Measurements from ENCODE around the gene PLEKHA4. TPM values are rescaled to one million over a fixed set of nuclear protein-coding genes. Genes with fewer than 3 reads are reported as not detected.
A peak's percentile ranks its signal among the peaks of the same experiment; 100 is the strongest.
"Not testable (repeated sequence)": the region's sequence is repeated elsewhere in the genome, so short reads cannot be mapped to it uniquely, and the experiment has no call there.

The PLEKHA4 gene
- total and polyA plus RNA-seq, 9 of the 15 experiments (the other 6 are each of a cell fraction or from before 2014, with no cell fraction given): 0.07 to 30.8 (median 11.4) TPM

DNA sequence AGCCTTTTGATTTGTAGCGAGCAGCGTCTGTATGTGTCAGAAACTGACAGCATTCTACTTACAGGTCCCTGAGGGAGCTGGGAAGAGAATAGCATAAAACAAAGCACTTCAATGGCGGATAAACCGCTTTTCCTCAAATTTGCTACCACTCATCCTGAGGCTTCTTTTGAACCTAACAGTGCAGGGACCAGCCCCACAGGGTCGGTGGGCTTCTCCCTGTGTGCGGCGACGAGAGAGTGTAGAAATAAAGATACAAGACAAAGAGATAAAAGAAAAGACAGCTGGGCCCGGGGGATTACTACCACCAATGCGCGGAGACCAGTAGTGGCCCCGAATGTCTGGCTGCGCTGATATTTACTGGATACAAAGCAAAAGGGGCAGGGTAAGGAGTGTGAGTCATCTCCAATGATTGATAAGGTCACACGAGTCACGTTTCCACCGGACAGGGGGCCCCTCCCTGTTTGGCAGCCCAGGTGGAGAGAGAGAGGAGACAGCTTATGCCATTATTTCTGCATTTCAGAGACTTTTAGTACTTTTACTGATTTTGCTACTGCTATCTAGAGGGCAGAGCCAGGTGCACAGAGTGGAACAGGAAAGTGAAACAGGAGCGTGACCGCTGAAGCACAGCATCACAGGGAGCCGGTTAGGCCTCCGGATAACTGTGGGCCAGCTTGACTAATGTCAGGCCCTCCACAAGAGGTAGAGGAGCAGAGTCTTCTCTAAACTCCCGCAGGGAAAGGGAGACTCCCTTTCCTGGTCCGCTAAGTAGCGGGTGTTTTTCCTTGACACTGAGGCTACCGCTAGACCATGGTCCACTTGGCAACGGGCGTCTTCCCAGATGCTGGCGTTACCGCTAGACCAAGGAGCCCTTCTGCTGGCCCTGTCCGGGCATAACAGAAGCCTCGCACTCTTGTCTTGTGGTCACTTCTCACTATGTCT lies 7.9 kb upstream of the PLEKHA4 start:
- peak overlapping the region; percentile 91 to 92 for H3K9ac ChIP-seq (ENCODE audit: insufficient read depth in 1 of 2, low read depth in 2 of 2, low read length in 2 of 2)
- peak; percentile 52; the same call in 1 of the 2 replicates for TF ChIP-seq HEY1 (CRISPR knock-in tag; IDR thresholded peaks at IDR 0.05; ENCODE audit: borderline replicate concordance)
- peak; percentile 98 for TF ChIP-seq ILF3 (IDR thresholded peaks at IDR 0.05; ENCODE audit: borderline replicate concordance)
- TF ChIP-seq, protein P1, sequence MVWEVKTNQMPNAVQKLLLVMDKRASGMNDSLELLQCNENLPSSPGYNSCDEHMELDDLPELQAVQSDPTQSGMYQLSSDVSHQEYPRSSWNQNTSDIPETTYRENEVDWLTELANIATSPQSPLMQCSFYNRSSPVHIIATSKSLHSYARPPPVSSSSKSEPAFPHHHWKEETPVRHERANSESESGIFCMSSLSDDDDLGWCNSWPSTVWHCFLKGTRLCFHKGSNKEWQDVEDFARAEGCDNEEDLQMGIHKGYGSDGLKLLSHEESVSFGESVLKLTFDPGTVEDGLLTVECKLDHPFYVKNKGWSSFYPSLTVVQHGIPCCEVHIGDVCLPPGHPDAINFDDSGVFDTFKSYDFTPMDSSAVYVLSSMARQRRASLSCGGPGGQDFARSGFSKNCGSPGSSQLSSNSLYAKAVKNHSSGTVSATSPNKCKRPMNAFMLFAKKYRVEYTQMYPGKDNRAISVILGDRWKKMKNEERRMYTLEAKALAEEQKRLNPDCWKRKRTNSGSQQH (CRISPR knock-in tag; IDR thresholded peaks at IDR 0.05): peak; percentile 66; the same call in 1 of the 2 replicates
- TF ChIP-seq ZFP30 (CRISPR knock-in tag; IDR thresholded peaks at IDR 0.05; ENCODE audit: borderline replicate concordance): peak; percentile 5; the same call in 1 of the 2 replicates
- TF ChIP-seq, protein P2, sequence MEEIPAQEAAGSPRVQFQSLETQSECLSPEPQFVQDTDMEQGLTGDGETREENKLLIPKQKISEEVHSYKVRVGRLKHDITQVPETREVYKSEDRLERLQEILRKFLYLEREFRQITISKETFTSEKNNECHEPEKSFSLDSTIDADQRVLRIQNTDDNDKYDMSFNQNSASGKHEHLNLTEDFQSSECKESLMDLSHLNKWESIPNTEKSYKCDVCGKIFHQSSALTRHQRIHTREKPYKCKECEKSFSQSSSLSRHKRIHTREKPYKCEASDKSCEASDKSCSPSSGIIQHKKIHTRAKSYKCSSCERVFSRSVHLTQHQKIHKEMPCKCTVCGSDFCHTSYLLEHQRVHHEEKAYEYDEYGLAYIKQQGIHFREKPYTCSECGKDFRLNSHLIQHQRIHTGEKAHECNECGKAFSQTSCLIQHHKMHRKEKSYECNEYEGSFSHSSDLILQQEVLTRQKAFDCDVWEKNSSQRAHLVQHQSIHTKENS (CRISPR knock-in tag; IDR thresholded peaks at IDR 0.05): 0 out of 2 replicates have a peak, but pooled peaks have one; percentile 51
- TF ChIP-seq SMARCC2 (IDR thresholded peaks at IDR 0.05; ENCODE audit: low read depth): peak; percentile 84; the same call in 1 of the 2 replicates
- peak; percentile 70 for TF ChIP-seq CTBP1 (IDR thresholded peaks at IDR 0.05; ENCODE audit: borderline replicate concordance)
- TF ChIP-seq, protein P3, sequence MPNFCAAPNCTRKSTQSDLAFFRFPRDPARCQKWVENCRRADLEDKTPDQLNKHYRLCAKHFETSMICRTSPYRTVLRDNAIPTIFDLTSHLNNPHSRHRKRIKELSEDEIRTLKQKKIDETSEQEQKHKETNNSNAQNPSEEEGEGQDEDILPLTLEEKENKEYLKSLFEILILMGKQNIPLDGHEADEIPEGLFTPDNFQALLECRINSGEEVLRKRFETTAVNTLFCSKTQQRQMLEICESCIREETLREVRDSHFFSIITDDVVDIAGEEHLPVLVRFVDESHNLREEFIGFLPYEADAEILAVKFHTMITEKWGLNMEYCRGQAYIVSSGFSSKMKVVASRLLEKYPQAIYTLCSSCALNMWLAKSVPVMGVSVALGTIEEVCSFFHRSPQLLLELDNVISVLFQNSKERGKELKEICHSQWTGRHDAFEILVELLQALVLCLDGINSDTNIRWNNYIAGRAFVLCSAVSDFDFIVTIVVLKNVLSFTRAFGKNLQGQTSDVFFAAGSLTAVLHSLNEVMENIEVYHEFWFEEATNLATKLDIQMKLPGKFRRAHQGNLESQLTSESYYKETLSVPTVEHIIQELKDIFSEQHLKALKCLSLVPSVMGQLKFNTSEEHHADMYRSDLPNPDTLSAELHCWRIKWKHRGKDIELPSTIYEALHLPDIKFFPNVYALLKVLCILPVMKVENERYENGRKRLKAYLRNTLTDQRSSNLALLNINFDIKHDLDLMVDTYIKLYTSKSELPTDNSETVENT (CRISPR knock-in tag; IDR thresholded peaks at IDR 0.05): peak; percentile 27; the same call in 1 of the 2 replicates
- TF ChIP-seq RBM22 (IDR thresholded peaks at IDR 0.05; ENCODE audit: low read depth, low read length, poor library complexity, severe bottlenecking): peak; percentile 31
- peak; percentile 67; the same call in 1 of the 2 replicates for TF ChIP-seq ESRRB (CRISPR knock-in tag; IDR thresholded peaks at IDR 0.05; ENCODE audit: borderline replicate concordance)
- 0 out of 2 replicates have a peak, but pooled peaks have one; percentile 27 for TF ChIP-seq RNF2 (IDR thresholded peaks at IDR 0.05)
- peak; percentile 54; the same call in 1 of the 2 replicates for TF ChIP-seq ZFX (CRISPR knock-in tag; IDR thresholded peaks at IDR 0.05)
- TF ChIP-seq, protein P4, sequence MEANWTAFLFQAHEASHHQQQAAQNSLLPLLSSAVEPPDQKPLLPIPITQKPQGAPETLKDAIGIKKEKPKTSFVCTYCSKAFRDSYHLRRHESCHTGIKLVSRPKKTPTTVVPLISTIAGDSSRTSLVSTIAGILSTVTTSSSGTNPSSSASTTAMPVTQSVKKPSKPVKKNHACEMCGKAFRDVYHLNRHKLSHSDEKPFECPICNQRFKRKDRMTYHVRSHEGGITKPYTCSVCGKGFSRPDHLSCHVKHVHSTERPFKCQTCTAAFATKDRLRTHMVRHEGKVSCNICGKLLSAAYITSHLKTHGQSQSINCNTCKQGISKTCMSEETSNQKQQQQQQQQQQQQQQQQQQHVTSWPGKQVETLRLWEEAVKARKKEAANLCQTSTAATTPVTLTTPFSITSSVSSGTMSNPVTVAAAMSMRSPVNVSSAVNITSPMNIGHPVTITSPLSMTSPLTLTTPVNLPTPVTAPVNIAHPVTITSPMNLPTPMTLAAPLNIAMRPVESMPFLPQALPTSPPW (CRISPR knock-in tag; IDR thresholded peaks at IDR 0.05): peak; percentile 90

More for the DNA sequence above, 7.9 kb upstream of the PLEKHA4 start:
- H3K9me3 ChIP-seq (replicated peaks; ENCODE audit: control insufficient read depth, insufficient read depth, low read depth, low read length); intact Hi-C loops (cut with micrococcal nuclease); CTCF ChIA-PET (ENCODE audit: low intra/inter-chr PET ratio); H2AFZ ChIP-seq (ENCODE audit: low read depth, low read length); H3K27me3 ChIP-seq (ENCODE audit: control insufficient read depth in 2 of 2, insufficient read depth in 2 of 2, low read length in 2 of 2); H3K9me1 ChIP-seq (ENCODE audit: control insufficient read depth, insufficient read depth, low read length): not testable (repeated sequence)
- peaks cover 37% of the 10 kb centered on the region for H4K20me1 ChIP-seq (replicated peaks; ENCODE audit: control insufficient read depth, insufficient read depth, low read length)
- ATAC-seq (peak; percentile 6), DNase-seq (ENCODE audit: extremely low read depth in 1 of 4, low spot score in 3 of 4) (peak in 2 of 4 experiments; percentile 24 to 92), FAIRE-seq (peak; percentile 83)
- peaks cover 25 to 47% of the 10 kb centered on the region in 2 experiments for H3K4me1 ChIP-seq (replicated peaks in 1 of 2; ENCODE audit: control insufficient read depth in 2 of 2, insufficient read depth in 2 of 2, low read length in 2 of 2)
- H3K4me3 ChIP-seq: peak overlapping the region; percentile 87
- peak overlapping the region; percentile 95 for H3K4me2 ChIP-seq (ENCODE audit: insufficient read depth, low read length)
- peaks cover 56% of the 10 kb centered on the region for H3K79me2 ChIP-seq (ENCODE audit: control insufficient read depth, insufficient read depth, low read length)
- POLR2A ChIA-PET: interaction anchor here (0.6 to 12.2 kb wide), 35 partner anchors 9 to 1266 kb away, joined by 3 to 439 read pairs (median 6); partner anchors contain the start of genes BAX, BCAT2, DHDH and FTL
- 9% methylated on average over 30 of the region's 30 CpGs for WGBS (ENCODE audit: insufficient coverage, low coverage, missing lambda C conversion rate)
- TSS peak; percentile 93 for BruUV-seq (replicated peaks)
- H3K27ac ChIP-seq (ENCODE audit: extremely low read depth, low read depth, low read length): peak overlapping the region; percentile 94
- H3K36me3 ChIP-seq (ENCODE audit: control insufficient read depth, insufficient read depth, low read length): peaks cover 42% of the 10 kb centered on the region
- in situ Hi-C loops (cut with MboI): loop anchor here (10.0 kb wide), 1 partner anchor 88 kb away; the partner anchor contains the start of gene FTL
